SK-N-DZ (cell line): Measurements from ENCODE around the gene TNRC6C.
"Not testable (repeated sequence)": the region's sequence is repeated elsewhere in the genome, so short reads cannot be mapped to it uniquely, and the experiment has no call there.

ENCODE experiments used
- DNase-seq: peaks from one replicate; pipeline ENCODE4 v3.0.0-alpha.2; 2015; ENCODE audit warnings: low spot score

The TNRC6C gene

GRCh38 chr17:77961741-77962140, 3.2 kb downstream of the TNRC6C start:
- no peak for DNase-seq

DNA sequence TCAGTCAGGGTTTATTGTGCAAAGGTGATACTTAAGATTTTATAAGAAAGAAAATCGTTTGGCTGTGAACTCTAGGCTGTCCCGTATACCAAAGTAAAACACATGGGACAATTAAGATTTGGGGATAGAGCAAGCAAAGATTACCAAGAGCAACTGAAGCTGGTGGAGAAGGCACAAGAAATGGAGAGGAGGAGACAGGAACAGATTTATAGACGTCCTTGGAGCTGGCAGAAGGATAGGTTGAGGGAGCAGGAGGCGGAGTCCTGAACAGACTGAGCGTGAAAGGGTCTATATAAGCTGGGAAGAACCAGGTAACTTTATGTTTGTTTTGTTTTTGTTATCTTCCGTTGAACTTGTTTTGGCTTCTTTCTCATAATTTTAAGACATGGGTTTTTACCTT, 3.8 kb downstream of the TNRC6C start:
- no peak for DNase-seq

DNA sequence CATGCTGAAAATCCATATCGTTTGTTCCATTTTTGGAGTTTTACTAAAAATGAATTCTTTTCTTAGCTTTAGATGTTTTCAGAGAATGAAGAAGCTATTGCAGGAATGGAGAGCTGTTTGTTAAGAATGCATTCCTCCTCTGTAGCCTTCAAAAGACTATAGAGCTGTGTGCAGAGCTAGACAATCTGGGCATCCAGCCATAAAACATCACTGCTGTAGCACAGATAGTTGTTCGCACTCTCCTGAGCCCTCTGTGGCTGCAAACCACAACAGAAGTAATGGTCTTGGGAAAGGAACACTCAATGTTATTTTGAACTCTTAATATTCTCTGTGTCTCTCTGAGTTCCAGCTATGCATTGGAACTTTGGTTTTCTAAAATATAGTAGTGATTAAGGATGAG, 4.9 kb downstream of the TNRC6C start:
- DNase-seq = no peak

DNA sequence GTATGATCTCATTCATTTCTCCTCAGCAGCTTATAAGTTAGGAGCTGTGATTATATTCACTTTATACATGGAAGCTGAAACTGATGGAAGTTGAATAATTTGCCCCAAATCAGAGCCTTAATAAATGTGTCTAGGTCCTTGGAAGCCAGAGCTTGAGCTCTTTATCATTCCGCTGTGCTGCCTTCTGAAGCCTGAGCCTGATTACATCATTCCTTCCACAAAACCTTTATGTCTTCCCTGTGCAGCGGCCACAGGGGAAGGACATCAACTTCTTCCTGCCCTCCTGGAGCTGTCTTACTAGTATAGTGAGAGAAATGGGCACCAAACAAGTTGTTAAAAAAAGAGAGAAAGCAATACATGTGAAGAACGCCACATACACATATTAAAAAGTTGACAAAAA, 6.8 kb downstream of the TNRC6C start:
- DNase-seq = no peak

- DNase-seq = no peak
Observed at GRCh38 chr17:77966476-77966875, 8.0 kb downstream of the TNRC6C start.

- DNase-seq = no peak
Observed at GRCh38 chr17:77968788-77969187, 10.3 kb downstream of the TNRC6C start.

GRCh38 chr17:77972271-77972670, 13.8 kb downstream of the TNRC6C start:
- DNase-seq = not testable (repeated sequence)

DNA sequence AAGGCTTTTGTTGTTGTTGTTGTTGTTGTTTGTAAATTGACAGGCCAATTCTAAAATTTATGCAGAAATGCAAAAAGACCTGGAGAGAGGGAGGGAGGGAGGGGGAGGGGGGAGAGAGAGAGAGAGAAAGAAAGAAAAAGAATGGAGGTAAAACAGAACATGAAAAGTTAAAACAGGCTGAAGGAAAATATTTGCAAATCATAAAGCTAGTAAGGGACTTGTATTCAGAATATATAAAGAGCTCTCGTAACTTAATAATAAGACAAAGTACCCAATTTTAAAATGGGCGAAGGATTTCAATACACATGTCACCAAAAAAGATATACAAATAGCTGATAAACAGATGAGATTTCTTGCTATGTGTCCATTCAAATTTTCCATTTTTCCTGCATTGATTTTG, 15.4 kb downstream of the TNRC6C start:
- no peak for DNase-seq

GRCh38 chr17:77974396-77974795, 15.9 kb downstream of the TNRC6C start:
- DNase-seq = no peak

DNA sequence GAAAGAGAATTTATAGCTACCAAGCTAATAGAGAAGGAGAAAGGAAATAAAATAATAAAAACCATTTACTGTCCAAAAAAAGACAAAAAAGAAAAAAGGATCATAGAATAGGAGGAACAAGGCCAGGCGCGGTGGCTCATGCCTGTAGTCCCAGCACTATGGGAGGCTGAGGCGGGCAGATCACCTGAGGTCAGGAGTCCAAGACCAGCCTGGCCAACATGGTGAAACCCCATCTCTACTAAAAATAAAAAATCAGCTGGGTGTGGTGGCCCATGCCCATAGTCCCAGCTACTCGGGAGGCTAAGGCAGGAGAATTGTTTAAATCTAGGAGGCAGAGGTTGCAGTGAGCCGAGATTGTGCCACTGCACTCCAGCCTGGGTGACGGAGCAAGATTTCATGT, 23.9 kb downstream of the TNRC6C start:
- not testable (repeated sequence) for DNase-seq

GRCh38 chr17:77990301-77990700, 31.8 kb downstream of the TNRC6C start:
- DNase-seq = no peak

- DNase-seq = not testable (repeated sequence)
Observed at GRCh38 chr17:77993735-77994134, 35.2 kb downstream of the TNRC6C start.

- no peak for DNase-seq
Observed at GRCh38 chr17:77995146-77995852, 36.8 kb downstream of the TNRC6C start.

GRCh38 chr17:77996256-77996655, 37.8 kb downstream of the TNRC6C start:
- DNase-seq = no peak

- no peak for DNase-seq
Observed at GRCh38 chr17:77999413-78000173, 41.1 kb downstream of the TNRC6C start.

DNA sequence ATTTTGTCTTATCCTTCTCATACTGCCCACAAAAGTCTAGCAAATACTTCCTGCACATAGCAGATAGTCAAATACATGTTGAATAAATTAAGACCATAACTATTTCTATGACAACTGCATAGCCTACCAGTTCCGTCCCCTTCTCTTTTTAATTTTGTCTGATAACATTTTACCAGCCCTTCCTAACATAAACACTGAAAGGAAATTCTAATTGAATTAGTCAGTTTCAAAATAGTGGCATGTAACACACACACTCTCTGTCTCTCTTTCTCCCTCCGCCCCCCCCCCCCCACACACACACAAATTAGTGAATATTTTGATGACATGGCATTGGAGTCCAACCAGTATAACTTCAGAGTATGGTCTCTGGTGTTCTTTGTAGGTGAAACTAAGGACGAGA, 41.8 kb downstream of the TNRC6C start:
- DNase-seq = no peak

DNA sequence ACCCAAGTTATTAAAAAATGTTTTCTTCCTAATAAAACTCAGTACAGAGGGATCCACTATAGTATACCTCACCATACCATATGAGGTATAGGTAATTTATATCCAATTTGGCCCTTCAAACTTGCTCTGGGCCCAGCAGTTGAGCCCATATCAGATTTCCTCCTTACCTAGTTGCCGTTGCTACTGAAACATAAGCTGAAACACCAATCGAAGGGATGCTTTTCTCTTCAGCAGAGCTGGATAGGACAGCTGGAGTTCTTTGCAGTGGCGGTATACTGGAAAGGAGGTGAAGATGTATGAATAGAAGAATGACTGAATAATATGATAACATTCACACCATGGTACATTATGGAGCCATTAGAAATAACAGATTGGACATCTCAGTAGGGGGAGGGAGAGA, 42.7 kb downstream of the TNRC6C start:
- peak; percentile 15 for DNase-seq

DNA sequence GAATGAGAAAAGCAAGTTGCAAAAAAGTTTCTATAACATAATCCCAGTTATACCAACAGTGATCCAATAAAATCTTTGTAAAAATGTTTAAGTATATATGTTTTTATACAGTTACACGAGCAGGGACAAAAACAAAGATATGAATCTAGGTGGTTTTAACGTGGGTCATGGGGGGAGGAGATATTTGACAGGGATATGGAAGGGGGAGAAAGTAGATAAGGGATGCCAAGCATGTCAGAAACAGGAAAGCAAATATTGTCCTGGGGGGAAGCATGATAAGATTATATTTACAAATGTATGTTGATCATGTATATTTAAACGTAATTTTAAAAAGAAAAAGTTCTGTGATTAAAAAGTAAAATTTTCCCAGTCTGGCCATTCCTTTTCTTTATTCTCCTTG, 43.1 kb downstream of the TNRC6C start:
- no peak for DNase-seq

- DNase-seq = no peak
Observed at GRCh38 chr17:78002166-78002565, 43.7 kb downstream of the TNRC6C start.

GRCh38 chr17:78005452-78006171, 47.1 kb downstream of the TNRC6C start:
- DNase-seq = no peak

DNA sequence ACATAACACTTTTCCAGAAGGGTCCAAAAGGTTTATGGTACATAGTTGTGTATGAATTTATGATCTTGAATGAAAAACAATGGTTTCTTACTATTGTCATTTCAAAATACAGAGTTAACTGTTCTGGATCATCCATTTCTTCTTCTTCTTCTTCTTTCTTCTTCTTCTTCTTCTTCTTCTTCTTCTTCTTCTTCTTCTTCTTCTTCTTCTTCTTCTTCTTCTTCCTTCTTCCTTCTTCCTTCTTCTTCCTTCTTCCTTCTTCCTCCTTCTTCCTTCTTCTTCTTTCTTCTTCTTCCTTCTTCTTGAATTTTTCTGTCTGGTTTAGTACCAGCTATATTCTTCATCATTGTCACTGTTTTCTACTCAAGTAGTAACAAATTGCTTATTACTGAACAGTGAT, 47.8 kb downstream of the TNRC6C start:
- no peak for DNase-seq

DNA sequence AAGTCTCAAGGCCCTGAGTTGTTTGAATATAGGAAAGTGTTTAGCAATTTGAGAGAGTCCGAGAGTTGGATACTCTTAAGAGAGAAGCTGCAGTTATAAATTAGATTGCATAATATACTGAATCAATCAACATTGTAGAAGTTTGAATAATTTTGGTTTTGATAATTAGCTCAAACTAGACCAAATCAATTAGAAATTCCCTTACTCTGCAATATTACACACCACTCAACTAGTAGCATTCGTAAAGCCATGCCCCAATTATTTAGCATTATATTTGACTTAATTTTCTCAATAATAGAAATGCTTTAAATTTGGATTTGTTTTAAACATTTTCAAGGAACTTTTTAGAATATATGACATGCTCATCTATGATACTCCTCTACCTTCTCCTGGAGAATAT, 49.1 kb downstream of the TNRC6C start:
- DNase-seq = no peak

- no peak for DNase-seq
Observed at GRCh38 chr17:78010759-78011158, 52.3 kb downstream of the TNRC6C start.
